Measurements from ENCODE around the gene PLCD3.

DNA sequence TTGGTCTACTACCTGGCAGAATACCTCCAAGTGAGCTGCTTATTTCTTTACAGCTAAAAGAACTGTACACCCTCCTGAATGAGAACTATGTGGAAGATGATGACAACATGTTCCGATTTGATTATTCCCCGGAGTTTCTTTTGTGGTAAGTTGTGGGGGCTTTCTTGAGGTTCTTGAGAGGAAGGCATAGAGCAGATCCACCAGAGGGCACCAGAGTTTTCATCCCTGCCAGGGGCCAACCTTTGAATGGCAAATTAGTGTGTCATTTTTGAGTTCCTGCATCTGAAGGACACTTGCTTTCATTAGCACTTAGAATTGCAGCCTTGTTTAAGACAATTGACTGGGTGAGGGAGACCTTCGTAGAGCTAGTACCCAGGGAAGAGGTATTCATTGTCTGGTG lies 36.2 kb downstream of the PLCD3 start:
- TF ChIP-seq CTCF (conservative IDR thresholded peaks at IDR 0.05 in 1 of 2, IDR thresholded peaks at IDR 0.05 in 1 of 2; ENCODE audit: low read depth in 1 of 2, low read length in 2 of 2) (peak; percentile 58 to 67), EZH2 (IDR thresholded peaks at IDR 0.05; ENCODE audit: low read length, missing control alignments) (no peak)
